Measurements from ENCODE around the gene BET1L.

DNA sequence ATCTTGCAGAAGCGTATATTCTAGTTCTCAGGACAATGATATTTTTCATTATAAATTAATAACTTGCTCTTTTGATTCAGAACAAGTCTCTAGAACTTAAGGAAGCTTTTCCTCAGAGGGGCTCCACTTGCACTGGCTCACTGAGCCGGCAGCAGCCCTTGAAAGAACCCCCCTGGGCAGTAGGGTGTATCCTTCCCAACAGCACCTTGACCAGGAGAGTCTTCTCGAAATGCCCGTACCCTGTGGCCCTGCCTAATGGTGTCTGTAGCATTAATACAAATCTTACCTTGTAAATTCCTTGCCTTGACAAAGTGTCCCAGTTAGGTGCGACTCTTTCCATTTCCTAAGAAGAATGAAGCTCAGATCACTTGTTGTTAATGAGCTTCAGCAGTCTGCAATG is 43.1 kb upstream of the BET1L start:
- TF ChIP-seq, protein P1, sequence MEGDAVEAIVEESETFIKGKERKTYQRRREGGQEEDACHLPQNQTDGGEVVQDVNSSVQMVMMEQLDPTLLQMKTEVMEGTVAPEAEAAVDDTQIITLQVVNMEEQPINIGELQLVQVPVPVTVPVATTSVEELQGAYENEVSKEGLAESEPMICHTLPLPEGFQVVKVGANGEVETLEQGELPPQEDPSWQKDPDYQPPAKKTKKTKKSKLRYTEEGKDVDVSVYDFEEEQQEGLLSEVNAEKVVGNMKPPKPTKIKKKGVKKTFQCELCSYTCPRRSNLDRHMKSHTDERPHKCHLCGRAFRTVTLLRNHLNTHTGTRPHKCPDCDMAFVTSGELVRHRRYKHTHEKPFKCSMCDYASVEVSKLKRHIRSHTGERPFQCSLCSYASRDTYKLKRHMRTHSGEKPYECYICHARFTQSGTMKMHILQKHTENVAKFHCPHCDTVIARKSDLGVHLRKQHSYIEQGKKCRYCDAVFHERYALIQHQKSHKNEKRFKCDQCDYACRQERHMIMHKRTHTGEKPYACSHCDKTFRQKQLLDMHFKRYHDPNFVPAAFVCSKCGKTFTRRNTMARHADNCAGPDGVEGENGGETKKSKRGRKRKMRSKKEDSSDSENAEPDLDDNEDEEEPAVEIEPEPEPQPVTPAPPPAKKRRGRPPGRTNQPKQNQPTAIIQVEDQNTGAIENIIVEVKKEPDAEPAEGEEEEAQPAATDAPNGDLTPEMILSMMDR (IDR thresholded peaks at IDR 0.05; ENCODE audit: insufficient read depth, low read depth, low read length) = no peak
- no peak for TF ChIP-seq EZH2 (IDR thresholded peaks at IDR 0.05; ENCODE audit: insufficient read depth, low read length)

All from astrocyte (in vitro differentiated cells and primary cell).